H7 (cell line): ENCODE measurements around the gene CCL1. TPM values are rescaled to one million over a fixed set of nuclear protein-coding genes. Genes with fewer than 3 reads are reported as not detected.

Experiments used
- DNase-seq: peaks from one replicate; pipeline ENCODE4 v3.0.0; 2012
- H3K27me3 ChIP-seq: 2 replicates; pipeline ENCODE4 v1.6.0; 2011; ENCODE audit warnings: mild to moderate bottlenecking, low read length; ENCODE audit not compliant: control insufficient read depth, insufficient read depth
- H3K36me3 ChIP-seq: replicated peaks from 2 replicates; pipeline ENCODE4 v1.5.1; 2011; ENCODE audit warnings: low read length; ENCODE audit not compliant: control insufficient read depth, insufficient read depth
- H3K4me3 ChIP-seq: 2 replicates; pipeline ENCODE4 v1.5.1; 2011; ENCODE audit warnings: low read depth, mild to moderate bottlenecking, control low read depth, low read length, moderate library complexity; ENCODE audit not compliant: insufficient read depth
- total RNA-seq: library from RNA; depleted of rRNA; stranded (reverse); fragments of >200 nt; shearing (Covaris generic); gene quantifications from 2 replicates; pipeline ENCODE4 v1.2.3, GENCODE V29; 2014; rRNA removed

The CCL1 gene
- total RNA-seq, 1 experiment from 2014 or later: not detected

- H3K36me3 ChIP-seq: no peaks in the 10 kb centered on the region
- no peak overlapping the region for H3K4me3 ChIP-seq
- no peak for DNase-seq
- no peaks in the 10 kb centered on the region for H3K27me3 ChIP-seq
Observed at GRCh38 chr17:34313164-34313563, 49.9 kb downstream of the CCL1 start.

GRCh38 chr17:34312080-34312479 lies 51.0 kb downstream of the CCL1 start:
- no peaks in the 10 kb centered on the region for H3K27me3 ChIP-seq
- no peak overlapping the region for H3K4me3 ChIP-seq
- H3K36me3 ChIP-seq: no peaks in the 10 kb centered on the region
- DNase-seq: no peak

- no peak for DNase-seq
- Histone ChIP-seq H3K36me3 (no peaks in the 10 kb centered on the region), H3K27me3 (no peaks in the 10 kb centered on the region), H3K4me3 (no peak overlapping the region)
Observed at GRCh38 chr17:34311291-34311690, 51.7 kb downstream of the CCL1 start.

Other genes starting within 250 kb of the CCL1 start
- 15.8 and 48.7 TPM in 2 replicates for gene CCL2, start 107.9 kb downstream of the CCL1 start, total RNA-seq
- not detected in 2 replicates for gene CCL7, start 93.0 kb downstream of the CCL1 start, total RNA-seq
- gene CCL11, start 77.5 kb downstream of the CCL1 start, total RNA-seq: not detected in 2 replicates
- gene CCL8, start 43.8 kb downstream of the CCL1 start, total RNA-seq: not detected in 2 replicates
- gene CCL13, start 6.8 kb downstream of the CCL1 start, total RNA-seq: not detected in 2 replicates
- 1.7 and 2.2 TPM in 2 replicates for gene TMEM132E, start 216.3 kb upstream of the CCL1 start, total RNA-seq